ENCODE measurements around the gene VAX1. TPM values are rescaled to one million over a fixed set of nuclear protein-coding genes. Genes with fewer than 3 reads are reported as not detected.

Gene VAX1
- total and polyA plus RNA-seq, 9 of the 15 experiments (the other 6 are each of a cell fraction or from before 2014, with no cell fraction given) = not detected

DNA sequence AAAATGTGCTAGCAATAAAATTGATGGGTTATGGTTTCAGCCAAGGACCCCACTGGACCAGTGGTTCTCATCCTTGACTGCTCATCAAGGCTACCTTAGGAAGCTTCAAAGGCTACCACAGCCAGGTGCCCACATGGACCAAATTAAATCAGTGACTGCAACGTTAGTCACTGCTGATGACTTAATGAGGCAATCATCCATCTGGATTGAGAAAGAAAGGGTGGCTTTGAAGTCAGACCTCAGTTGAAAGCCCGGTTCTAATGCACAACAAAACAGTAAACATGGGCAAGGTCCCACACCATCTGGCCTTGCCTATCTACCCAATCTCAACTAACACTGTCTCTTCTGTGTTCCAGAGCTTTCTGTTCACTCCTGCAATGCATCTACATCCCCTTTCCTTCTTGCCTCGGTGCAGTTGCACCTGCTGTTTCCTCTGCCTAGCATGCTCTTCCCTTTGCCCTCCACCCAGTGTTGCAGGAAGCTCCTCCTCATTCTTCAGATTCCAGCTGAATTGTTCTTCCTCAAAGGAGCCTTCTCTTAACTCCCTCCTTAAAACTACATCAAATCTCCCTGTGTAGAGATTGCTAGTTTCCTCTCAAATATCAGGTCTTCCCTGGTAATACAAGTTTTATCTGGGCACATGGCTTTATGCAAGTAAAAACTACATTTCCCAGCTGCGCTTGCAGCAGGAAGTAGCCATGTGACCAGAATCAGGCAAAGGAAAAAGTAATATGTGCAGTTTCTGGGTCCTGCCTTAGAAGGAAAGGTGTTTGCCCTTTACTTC is 49.0 kb upstream of the VAX1 start (continued):
- TF ChIP-seq CUX1 (CRISPR knock-in tag; IDR thresholded peaks at IDR 0.05) (no peak), RAD51 (IDR thresholded peaks at IDR 0.05; ENCODE audit: borderline replicate concordance, low read depth) (peak; percentile 67; the same call in 1 of the 2 replicates), HCFC1 (IDR thresholded peaks at IDR 0.05; ENCODE audit: low read depth, low read length) (peak; percentile 81), USF1 (CRISPR knock-in tag; IDR thresholded peaks at IDR 0.05) (peak; percentile 78), MYC (IDR thresholded peaks at IDR 0.05; ENCODE audit: low read depth, low read length) (peak; percentile 51), MYC (CRISPR knock-in tag; IDR thresholded peaks at IDR 0.05; ENCODE audit: borderline replicate concordance, low read depth) (no peak), GABPA (tag; conservative IDR thresholded peaks at IDR 0.05; ENCODE audit: low read depth) (peak; percentile 50), ZNF143 (CRISPR knock-in tag; IDR thresholded peaks at IDR 0.05) (peak; percentile 77), USF2 (CRISPR knock-in tag; IDR thresholded peaks at IDR 0.05) (peak; percentile 84), ELF1 (tag; IDR thresholded peaks at IDR 0.05) (peak; percentile 61; the same call in 1 of the 2 replicates)
- TF ChIP-seq, protein P1, sequence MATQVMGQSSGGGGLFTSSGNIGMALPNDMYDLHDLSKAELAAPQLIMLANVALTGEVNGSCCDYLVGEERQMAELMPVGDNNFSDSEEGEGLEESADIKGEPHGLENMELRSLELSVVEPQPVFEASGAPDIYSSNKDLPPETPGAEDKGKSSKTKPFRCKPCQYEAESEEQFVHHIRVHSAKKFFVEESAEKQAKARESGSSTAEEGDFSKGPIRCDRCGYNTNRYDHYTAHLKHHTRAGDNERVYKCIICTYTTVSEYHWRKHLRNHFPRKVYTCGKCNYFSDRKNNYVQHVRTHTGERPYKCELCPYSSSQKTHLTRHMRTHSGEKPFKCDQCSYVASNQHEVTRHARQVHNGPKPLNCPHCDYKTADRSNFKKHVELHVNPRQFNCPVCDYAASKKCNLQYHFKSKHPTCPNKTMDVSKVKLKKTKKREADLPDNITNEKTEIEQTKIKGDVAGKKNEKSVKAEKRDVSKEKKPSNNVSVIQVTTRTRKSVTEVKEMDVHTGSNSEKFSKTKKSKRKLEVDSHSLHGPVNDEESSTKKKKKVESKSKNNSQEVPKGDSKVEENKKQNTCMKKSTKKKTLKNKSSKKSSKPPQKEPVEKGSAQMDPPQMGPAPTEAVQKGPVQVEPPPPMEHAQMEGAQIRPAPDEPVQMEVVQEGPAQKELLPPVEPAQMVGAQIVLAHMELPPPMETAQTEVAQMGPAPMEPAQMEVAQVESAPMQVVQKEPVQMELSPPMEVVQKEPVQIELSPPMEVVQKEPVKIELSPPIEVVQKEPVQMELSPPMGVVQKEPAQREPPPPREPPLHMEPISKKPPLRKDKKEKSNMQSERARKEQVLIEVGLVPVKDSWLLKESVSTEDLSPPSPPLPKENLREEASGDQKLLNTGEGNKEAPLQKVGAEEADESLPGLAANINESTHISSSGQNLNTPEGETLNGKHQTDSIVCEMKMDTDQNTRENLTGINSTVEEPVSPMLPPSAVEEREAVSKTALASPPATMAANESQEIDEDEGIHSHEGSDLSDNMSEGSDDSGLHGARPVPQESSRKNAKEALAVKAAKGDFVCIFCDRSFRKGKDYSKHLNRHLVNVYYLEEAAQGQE (IDR thresholded peaks at IDR 0.05; ENCODE audit: borderline replicate concordance) = 0 out of 2 replicates have a peak, but pooled peaks have one; percentile 7
- TF ChIP-seq, protein P1 (CRISPR knock-in tag; IDR thresholded peaks at IDR 0.05; ENCODE audit: low read depth) = no peak

Measured in K562 (cell line).